AML-193 (cell line): ENCODE results near the gene GNG12.

Experiments used
- DNase-seq, 2 experiments: peaks; one replicate each; lab custom pipeline; 2025; lab: John Stamatoyannopoulos, UW

The GNG12 gene

GRCh38 chr1:67832737-67833601 is at the start of gene GNG12:
Gene GNG12, minus strand, starts transcription at chr1:67833467. Its CDS starts 125,781 bp downstream, at chr1:67707686.
- DNase-seq: no peak

DNA sequence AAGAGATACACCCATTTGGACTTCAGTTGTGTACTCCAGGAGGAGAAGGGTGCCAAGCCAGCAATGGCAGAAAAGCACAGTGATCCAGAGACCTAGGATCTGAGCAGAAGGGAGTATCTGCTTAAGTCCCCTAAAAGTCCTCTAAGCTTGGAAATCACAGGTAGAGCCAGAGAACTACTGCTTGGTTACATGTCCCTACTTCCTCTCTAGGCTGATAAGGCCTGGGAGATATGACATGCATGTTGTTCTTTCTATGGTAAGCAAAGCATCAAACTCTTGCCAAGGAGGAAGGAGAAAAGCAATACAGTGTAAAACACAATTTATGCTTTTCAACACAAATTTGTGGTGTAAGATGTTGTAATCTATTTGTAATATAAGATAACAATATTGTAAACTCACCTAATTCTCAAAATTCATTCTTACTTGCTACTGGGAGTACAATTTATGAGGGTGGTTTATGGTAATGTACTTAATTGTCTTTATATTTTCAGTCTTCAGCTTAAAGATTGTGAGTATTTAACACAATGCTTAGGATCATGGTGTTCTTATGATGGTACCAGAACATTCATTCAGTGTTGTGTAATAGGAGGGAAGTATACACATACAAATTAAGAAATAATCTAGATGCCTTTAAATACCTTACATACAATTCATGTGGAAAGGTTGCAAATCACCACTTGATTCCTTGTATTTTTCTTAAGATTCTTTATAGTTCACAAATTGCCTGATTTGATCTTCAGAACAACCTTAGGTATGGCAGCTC is 49.1 kb upstream of the GNG12 start:
- no peak for DNase-seq

DNA sequence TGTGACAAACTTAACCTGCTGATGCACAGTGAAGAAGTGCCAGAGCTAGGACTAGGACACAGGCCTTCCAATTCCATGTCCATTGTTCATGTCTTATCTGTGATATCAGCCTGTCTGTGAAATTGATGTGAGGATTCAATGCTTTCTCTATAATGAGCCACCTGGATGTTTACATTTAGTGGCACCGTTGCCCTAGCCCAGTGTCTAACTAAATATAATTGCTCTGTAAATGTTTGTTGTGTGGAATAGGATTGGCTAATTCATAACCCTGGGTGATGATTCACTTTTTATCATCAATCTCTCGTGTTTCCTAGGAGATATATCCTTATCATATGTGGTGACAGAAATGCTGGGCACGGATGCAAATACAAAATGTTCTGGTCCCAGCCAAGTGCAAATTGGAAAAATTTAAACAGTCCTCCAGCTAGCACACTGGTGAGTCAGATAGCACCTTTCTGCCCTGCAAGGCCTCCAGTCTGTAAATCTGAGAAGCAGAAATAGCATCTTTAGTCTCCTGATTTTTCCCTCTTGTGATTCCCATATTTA is 46.9 kb upstream of the GNG12 start:
- no peak for DNase-seq

DNA sequence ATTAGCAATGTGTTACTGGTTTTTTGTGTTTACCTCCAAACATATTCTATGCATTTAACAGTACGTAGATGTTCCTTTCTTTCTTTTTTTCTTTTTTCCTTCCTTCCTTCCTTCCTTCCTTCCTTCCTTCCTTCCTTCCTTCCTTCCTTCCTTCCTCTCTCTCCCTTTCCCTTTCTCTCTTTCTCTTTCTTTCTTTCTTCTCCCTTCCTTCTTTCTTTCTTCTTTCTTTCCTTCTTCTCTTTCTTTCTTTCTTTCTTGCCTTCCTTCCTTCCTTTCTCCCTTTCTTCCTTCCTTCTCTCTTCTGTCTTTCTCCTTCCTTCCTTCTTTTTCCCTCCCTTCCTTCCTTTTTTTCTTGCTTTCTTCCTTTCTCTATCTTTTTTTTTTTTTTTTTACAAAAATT is 46.2 kb upstream of the GNG12 start:
- no peak for DNase-seq

- DNase-seq: no peak
Measured at GRCh38 chr1:67874501-67875111, 41.3 kb upstream of the GNG12 start.

DNA sequence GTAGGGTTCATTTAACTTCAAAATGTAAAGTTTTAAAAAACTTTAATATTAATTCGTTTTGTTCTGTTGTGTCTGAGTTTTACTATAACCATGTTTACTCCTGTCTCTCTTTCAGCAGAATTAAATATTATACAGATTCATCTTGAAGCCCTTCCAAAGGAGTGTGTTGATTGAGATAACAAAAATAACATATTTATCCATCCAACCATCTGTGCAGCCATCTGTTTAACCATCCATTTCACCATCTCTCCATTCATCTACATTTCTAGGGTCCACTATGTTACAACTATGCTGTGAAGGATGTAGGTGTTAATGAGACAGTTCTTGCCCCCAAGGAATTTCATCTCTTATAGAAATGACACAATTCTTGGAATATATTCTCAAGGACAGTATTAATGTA is 36.0 kb upstream of the GNG12 start:
- DNase-seq: no peak

- DNase-seq: no peak
Measured at GRCh38 chr1:67863637-67864036, 30.4 kb upstream of the GNG12 start.

- DNase-seq: no peak
Measured at GRCh38 chr1:67862685-67863084, 29.4 kb upstream of the GNG12 start.

DNA sequence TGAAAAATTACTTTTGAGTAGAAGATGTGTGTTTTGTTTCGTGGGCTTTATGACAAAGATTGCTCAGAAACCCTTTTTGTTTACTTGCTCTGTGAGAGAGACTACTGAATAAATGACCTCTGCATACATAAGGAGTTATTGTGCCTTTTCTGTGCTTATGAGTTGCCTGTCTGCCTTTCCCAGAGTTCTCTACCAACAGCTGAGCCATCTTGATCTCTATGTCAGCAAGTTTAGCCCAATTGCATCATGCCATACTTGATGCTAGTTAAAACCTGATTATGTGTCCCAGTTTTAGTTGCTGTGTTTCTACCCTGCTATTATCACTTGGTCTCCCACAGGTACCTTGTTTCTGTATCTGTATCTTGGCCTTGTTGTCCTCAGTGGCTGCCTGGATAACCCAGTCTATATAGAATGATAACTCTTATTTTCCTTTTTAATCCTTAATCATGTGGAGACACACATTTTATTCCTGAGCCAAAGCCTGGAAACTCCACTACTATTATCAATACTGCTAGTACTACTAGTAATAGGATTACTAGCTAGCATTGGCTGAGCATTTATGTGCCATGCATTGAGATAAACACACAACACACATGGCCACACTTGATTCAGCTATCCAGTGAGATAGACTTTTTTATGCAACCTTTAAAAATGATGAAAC is 28.7 kb upstream of the GNG12 start:
- DNase-seq: no peak

DNA sequence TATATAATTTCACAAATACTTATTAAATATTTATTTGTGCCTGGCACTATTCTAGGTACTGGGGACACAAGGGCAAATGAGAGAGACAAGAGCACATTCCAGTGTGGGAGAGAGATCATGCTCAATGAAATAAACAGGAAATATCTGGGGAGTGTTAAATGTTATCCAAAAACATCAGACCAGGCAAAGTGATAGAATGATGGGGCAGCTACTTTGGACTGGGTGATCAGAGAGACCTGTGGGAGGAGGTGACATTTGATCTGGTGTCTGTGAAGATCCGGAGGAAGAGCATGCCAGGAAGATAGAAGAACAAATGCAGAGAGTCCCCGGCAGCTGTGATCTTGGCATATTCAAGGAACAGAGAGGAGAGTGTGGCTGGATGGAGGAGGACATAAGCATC is 27.5 kb upstream of the GNG12 start:
- no peak for DNase-seq

GRCh38 chr1:67856921-67857320 is 23.7 kb upstream of the GNG12 start:
- no peak for DNase-seq

GRCh38 chr1:67855961-67856360 is 22.7 kb upstream of the GNG12 start:
- no peak for DNase-seq

DNA sequence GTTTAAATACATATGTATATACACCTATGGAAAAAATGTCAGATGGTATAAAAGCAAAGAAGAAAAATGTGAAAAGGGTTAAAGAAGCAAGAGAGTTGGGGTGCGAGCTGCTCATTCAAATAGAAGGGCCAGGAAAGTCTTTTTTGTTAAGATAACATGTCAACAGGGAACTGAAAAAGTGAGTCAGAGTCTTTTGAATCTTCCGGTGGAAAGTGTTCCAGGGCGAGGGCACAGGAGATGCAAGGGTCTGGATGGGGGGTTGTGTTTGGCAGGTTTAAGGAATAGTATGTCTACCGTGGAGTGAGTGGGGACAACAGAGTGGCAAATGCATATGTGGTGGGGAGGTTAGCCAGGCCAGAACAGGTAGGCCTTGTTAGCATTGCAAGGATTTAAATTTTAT is 22.2 kb upstream of the GNG12 start:
- DNase-seq: no peak

GRCh38 chr1:67853704-67854103 is 20.4 kb upstream of the GNG12 start:
- DNase-seq: peak in 1 of 2 experiments; percentile 11

- DNase-seq: no peak
Measured at GRCh38 chr1:67851800-67852199, 18.5 kb upstream of the GNG12 start.

DNA sequence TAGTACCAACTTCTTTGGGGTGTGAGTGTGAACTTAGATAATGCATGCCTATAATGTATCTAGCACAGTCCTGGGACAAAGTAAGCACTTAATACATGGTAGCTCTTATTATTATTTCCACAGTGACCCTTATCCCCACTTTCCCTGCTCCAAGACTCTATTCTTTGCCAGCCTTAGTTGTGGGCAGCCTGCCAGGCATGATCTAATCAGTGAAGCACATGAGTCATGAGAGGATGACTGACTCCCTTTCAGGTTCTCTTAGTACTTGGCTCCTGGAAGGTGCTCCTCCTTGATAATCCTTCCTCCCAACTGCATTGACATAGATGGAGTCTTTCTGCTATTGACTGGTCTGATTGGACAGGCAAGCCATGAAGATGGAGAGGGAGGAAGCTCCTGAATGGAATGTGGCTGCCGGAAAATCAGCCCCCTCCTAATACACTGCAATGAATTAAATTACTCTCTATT is 17.4 kb upstream of the GNG12 start:
- no peak for DNase-seq

GRCh38 chr1:67850151-67850551 is 16.9 kb upstream of the GNG12 start:
- peak; percentile 10 to 21 for DNase-seq

DNA sequence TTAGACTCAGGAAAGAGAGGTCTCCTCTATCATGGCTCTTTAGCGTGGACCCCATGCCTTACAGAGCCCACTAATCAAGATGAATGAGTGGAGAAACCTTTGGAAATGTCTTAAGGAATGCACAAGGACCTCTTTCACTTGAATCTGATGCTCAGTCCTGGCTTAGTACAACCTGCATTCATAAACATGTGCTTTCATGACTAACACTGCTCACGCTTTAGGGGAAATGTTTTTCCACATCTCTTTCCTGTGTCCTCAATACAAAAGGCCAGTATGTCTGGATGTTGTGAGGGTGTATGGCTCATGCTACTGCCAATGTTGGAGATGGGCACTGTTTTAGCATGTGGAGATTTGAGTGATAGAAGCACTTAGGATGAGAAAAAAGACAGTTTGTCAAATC is 14.2 kb upstream of the GNG12 start:
- DNase-seq: no peak

DNA sequence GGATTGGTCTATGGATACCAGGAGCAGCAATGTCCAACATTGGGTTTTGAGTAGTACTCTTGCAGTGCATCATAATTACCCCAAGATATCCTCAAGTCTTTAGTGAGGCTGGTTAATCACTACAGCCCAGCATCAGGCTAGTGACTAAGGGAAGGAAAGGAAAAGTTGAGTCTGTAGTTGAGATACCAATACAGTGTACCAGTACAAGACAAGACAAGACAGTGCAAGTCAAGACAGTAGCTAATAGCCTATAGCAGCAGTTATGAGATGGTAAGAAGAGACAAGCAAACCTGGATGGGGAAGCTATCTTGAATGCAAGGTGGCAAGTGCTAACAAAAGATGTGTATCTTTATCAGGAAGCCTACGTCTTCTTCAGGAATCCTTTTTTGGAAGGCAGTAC is 13.3 kb upstream of the GNG12 start:
- DNase-seq: no peak

- no peak for DNase-seq
Measured at GRCh38 chr1:67844988-67845387, 11.7 kb upstream of the GNG12 start.

GRCh38 chr1:67843746-67844145 is 10.5 kb upstream of the GNG12 start:
- no peak for DNase-seq

DNA sequence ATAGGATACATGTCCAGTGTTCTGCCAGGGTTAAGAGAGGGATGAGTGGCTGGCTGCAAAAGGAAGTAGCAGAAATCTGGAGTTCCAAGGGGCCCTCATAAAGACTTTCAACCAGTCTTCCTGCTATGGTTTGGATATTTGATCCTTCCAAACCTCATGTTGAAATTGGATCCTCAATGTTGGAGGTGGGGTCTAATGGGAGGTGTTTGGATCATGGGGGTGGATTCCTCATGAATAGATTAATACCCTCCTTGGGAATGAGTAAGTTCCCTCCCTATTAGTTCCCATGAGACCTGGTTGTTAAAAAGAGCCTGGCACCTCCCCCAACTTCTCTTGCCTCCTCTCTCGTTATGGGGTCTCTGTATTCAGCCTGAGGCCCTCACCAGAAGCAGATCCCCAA is 10.1 kb upstream of the GNG12 start:
- no peak for DNase-seq
